Measurements from ENCODE around the gene PCDH9.

- TF ChIP-seq, protein P1, sequence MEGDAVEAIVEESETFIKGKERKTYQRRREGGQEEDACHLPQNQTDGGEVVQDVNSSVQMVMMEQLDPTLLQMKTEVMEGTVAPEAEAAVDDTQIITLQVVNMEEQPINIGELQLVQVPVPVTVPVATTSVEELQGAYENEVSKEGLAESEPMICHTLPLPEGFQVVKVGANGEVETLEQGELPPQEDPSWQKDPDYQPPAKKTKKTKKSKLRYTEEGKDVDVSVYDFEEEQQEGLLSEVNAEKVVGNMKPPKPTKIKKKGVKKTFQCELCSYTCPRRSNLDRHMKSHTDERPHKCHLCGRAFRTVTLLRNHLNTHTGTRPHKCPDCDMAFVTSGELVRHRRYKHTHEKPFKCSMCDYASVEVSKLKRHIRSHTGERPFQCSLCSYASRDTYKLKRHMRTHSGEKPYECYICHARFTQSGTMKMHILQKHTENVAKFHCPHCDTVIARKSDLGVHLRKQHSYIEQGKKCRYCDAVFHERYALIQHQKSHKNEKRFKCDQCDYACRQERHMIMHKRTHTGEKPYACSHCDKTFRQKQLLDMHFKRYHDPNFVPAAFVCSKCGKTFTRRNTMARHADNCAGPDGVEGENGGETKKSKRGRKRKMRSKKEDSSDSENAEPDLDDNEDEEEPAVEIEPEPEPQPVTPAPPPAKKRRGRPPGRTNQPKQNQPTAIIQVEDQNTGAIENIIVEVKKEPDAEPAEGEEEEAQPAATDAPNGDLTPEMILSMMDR (conservative IDR thresholded peaks at IDR 0.05 in 1 of 2, IDR thresholded peaks at IDR 0.05 in 1 of 2; ENCODE audit: extremely low read depth in 1 of 2, insufficient read depth in 1 of 2, low read depth in 1 of 2, low read length in 2 of 2), result no peak
- no peak for TF ChIP-seq EZH2 (IDR thresholded peaks at IDR 0.05; ENCODE audit: borderline replicate concordance, low read length)
Observed at GRCh38 chr13:66430728-66431127, 799.4 kb downstream of the PCDH9 start.

Measured in mammary epithelial cell (primary cell).